Uterus (tissue), 4 donors: ENCODE measurements around the gene CPA1. TPM values are rescaled to one million over a fixed set of nuclear protein-coding genes. Genes with fewer than 3 reads are reported as not detected.

Source experiments
- DNase-seq, 2 donors: peaks; one replicate each; pipeline ENCODE4 v3.0.0-alpha.2; 2019 to 2020
- H3K27ac ChIP-seq, 2 donors: fragments of 200-600 bp; sonication (generic); 1 replicate in 1 of 2; 2 replicates in 1 of 2; pipeline ENCODE4 v1.5.1; 2016 to 2018
- H3K27me3 ChIP-seq, 2 donors: fragments of 200-600 bp; sonication (generic); one replicate each; pipeline ENCODE4 v1.5.1; 2018 to 2019; ENCODE audit warnings: control low read depth in 1 of 2
- H3K36me3 ChIP-seq, 2 donors: fragments of 200-600 bp; sonication (generic); one replicate each; pipeline ENCODE4 v1.5.1; 2019; ENCODE audit warnings: control low read depth in 1 of 2
- H3K4me1 ChIP-seq, 2 donors: fragments of 200-600 bp; sonication (generic); one replicate each; pipeline ENCODE4 v1.5.1; 2018 to 2019; ENCODE audit warnings: control low read depth in 1 of 2
- H3K4me3 ChIP-seq, 2 donors: fragments of 200-600 bp; sonication (generic); 1 replicate in 1 of 2; 2 replicates in 1 of 2; pipeline ENCODE4 v1.5.1; 2018 to 2019; ENCODE audit warnings: mild to moderate bottlenecking in 1 of 2
- H3K9me3 ChIP-seq, 2 donors: fragments of 200-600 bp; sonication (generic); one replicate each; pipeline ENCODE4 v1.5.1; 2019; ENCODE audit warnings: control low read depth in 1 of 2
- POLR2A ChIP-seq, 2 donors: fragments of 450-650 bp; IDR thresholded peaks; one replicate each; pipeline ENCODE4 v1.6.1; 2016; ENCODE audit warnings: antibody characterized with exemption in 2 of 2, mild to moderate bottlenecking in 1 of 2, moderate library complexity in 1 of 2
- intact Hi-C: fragments of 100-400 bp; cut with DNase I; formaldehyde crosslinking; loops from one replicate; pipeline ENCODE4 v1.15.1; 2023; ENCODE audit warnings: low total_unique reads
- total RNA-seq, 4 donors: library from RNA; depleted of rRNA in 3 of 4; stranded (reverse); fragments of >200 nt in 3 of 4; gene quantifications; one replicate each; pipeline versions ENCODE4 v1.1.0 to v1.2.4, GENCODE V29; 2014 to 2023
- TF ChIP-seq, protein P1 (sequence below), 4 experiments: fragments of 200-600 bp in 2 of 4; fragments of 450-650 bp in 2 of 4; sonication (generic) in 2 of 4; IDR thresholded peaks; one replicate each; pipeline ENCODE4 v1.5.1; 2016 to 2019; ENCODE audit warnings: antibody characterized with exemption in 4 of 4, mild to moderate bottlenecking in 2 of 4, moderate library complexity in 1 of 4
- donor health status: DM: yes; HTN: yes; CAD: no.

The CPA1 gene
- total RNA-seq, 4 donors from 2014 or later, result 0.46 to 3.8 TPM; not detected in 2

DNA sequence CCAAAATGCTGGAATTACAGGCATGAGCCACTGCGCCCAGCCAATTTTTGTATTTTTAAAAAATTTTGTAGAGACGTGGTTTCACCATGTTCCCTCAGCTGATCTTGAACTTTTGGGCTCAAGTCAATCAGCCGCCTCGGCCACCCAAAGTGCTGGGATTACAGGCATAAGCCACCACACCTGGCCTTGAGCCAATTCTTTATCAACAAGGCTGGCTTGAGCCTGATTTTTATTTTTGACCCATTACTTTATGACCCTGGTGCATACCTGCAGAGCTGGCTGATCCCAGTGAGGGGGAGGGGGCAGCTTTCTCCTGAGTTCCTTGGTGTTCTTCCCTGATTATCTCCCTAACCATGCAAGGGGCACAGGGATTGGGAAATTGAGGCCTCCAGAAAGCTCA lies 15.8 kb upstream of the CPA1 start:
- TF ChIP-seq, protein P1, sequence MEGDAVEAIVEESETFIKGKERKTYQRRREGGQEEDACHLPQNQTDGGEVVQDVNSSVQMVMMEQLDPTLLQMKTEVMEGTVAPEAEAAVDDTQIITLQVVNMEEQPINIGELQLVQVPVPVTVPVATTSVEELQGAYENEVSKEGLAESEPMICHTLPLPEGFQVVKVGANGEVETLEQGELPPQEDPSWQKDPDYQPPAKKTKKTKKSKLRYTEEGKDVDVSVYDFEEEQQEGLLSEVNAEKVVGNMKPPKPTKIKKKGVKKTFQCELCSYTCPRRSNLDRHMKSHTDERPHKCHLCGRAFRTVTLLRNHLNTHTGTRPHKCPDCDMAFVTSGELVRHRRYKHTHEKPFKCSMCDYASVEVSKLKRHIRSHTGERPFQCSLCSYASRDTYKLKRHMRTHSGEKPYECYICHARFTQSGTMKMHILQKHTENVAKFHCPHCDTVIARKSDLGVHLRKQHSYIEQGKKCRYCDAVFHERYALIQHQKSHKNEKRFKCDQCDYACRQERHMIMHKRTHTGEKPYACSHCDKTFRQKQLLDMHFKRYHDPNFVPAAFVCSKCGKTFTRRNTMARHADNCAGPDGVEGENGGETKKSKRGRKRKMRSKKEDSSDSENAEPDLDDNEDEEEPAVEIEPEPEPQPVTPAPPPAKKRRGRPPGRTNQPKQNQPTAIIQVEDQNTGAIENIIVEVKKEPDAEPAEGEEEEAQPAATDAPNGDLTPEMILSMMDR (IDR thresholded peaks at IDR 0.05), result no peak
- TF ChIP-seq POLR2A (IDR thresholded peaks at IDR 0.05), result no peak
- no peak for DNase-seq
- Histone ChIP-seq H3K9me3 (no peaks in the 10 kb centered on the region), H3K27ac (peak overlapping the region in 1 of 2 donors; percentile 78), H3K4me3 (no peak overlapping the region), H3K4me1 (no peaks in the 10 kb centered on the region), H3K36me3 (no peaks in the 10 kb centered on the region), H3K27me3 (no peaks in the 10 kb centered on the region)
- intact Hi-C loops, result no loop called here

DNA sequence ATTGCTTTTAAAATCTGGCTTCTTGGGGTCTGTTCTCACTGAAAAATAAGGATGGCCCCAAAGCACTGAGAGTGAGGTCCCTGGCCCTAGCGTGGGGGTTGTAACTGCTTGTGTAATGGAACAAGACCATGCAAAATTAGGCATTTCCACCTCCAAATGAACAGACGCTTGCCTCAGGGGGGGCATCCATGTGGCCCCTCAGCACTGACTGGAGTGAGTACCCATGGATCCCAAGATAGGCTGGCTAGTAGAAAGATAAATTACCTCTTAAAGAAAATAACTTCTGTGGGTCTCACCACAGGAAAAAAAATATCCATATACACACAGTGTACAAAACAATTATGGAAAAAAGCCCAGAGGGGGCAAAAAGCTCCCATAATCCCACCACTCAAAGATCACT lies 15.2 kb upstream of the CPA1 start:
- peak overlapping the region; percentile 28 to 78 for H3K27ac ChIP-seq
- intact Hi-C loops, result no loop called here

DNA sequence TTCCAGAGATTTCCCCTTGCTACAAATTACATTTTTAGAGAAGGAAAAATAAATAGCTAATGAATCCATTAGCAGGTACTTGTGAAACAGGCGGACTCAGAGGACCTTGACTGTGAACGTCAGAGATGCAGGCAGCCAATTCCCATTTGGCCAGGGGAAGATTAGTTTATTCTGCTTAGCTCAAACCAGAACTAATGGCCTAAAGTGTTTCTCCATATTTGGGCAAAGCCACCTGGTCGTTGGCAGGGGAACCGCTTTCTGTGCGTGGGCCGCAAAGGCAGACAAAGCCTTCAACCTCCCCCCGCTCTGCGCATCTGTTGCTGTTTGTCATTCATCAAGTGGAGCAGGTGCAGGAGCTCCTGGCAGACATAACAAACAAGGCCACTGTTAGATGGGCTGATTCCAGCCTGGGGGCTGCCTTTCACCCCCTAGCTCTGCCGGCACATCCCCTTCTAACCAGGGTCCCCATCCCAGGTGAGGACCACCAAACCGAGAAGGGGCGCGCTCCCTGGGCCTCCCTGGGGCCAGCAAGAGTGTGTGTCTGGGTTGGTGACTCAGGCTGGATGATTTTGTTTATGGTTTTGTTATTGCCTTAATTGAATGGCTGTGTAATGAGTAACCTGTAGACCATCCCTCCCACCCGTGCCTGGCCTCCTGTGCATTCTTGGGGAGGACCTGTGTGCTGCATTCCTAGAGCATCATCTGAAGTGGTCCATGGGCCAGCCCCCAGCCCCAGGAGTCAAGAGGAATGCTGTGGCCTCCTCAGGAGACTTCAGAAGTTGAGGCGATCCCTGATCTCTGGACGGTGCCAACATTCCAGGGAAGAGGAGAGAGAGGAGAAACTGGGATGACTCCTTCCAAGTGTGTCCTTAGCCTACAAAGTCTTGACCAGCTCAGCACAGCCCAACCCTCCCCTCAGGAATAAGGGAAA lies 14.5 kb upstream of the CPA1 start:
- Histone ChIP-seq H3K4me1 (no peaks in the 10 kb centered on the region), H3K27ac (peak overlapping the region; percentile 28 to 78), H3K27me3 (no peaks in the 10 kb centered on the region), H3K36me3 (no peaks in the 10 kb centered on the region), H3K4me3 (no peak overlapping the region), H3K9me3 (no peaks in the 10 kb centered on the region)
- no peak for TF ChIP-seq POLR2A (IDR thresholded peaks at IDR 0.05)
- TF ChIP-seq, protein P1 (IDR thresholded peaks at IDR 0.05), result no peak
- intact Hi-C loops, result no loop called here
- DNase-seq, result peak; percentile 71 to 88

More for the DNA sequence above, 15.2 kb upstream of the CPA1 start:
- Histone ChIP-seq H3K36me3 (no peaks in the 10 kb centered on the region), H3K27me3 (no peaks in the 10 kb centered on the region), H3K4me1 (no peaks in the 10 kb centered on the region), H3K9me3 (no peaks in the 10 kb centered on the region), H3K4me3 (no peak overlapping the region)
- DNase-seq, result no peak
- TF ChIP-seq, protein P1 (IDR thresholded peaks at IDR 0.05), result no peak
- TF ChIP-seq POLR2A (IDR thresholded peaks at IDR 0.05), result no peak

DNA sequence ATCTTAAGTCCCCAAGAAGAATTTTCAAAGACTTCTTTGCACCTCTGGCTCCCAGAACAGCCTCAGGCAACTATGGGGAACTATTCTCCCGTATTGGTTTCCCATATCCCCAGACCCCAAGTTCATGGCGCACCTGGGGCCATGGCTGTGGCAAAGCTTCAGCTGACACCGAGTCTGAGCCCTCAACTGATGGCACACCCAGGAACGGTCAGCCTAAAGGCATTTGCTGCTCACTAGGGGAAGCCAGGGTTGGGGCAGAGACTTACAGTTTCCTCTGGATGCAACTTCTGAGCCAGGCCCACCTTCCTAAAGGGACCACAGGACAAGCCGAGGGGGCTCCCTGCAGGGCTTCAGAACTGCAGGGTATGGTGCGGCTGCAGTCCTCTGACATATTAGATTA lies 13.7 kb upstream of the CPA1 start:
- TF ChIP-seq, protein P1 (IDR thresholded peaks at IDR 0.05), result no peak
- TF ChIP-seq POLR2A (IDR thresholded peaks at IDR 0.05), result no peak
- no peaks in the 10 kb centered on the region for H3K4me1 ChIP-seq
- peak in 1 of 2 donors; percentile 12 for DNase-seq
- intact Hi-C loops, result no loop called here
- peak overlapping the region; percentile 28 to 78 for H3K27ac ChIP-seq
- H3K36me3 ChIP-seq, result no peaks in the 10 kb centered on the region
- no peak overlapping the region for H3K4me3 ChIP-seq
- no peaks in the 10 kb centered on the region for H3K27me3 ChIP-seq
- H3K9me3 ChIP-seq, result no peaks in the 10 kb centered on the region

DNA sequence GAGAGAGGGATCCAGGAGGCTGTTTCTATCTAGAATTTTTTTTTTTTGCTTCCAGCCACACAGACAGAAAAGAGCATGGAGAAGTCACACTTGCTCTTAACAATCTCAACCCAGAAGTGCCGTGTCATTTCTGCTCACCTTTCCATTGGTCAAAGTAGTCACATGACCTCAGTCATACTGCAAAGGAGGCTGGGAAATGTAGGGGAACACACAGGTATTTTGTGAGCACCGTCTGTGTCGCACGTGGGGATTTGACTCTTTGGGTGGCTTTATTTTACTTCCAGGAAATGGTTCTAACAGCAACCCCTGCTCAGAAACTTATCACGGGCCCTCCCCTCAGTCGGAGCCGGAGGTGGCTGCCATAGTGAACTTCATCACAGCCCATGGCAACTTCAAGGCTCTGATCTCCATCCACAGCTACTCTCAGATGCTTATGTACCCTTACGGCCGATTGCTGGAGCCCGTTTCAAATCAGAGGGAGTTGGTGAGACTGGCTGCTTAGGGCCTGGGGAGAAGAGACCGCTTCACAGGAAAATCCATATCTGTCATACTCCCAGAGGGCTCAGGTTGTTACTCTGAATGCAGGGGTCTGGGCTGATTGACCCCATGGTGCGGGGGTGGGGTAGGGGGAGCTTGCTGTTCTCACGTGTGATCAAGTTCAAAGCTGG lies 13.1 kb upstream of the CPA1 start:
- Histone ChIP-seq H3K27me3 (no peaks in the 10 kb centered on the region), H3K9me3 (no peaks in the 10 kb centered on the region), H3K27ac (peak overlapping the region in 1 of 2 donors; percentile 78), H3K4me3 (no peak overlapping the region), H3K36me3 (no peaks in the 10 kb centered on the region), H3K4me1 (no peaks in the 10 kb centered on the region)
- TF ChIP-seq, protein P1 (IDR thresholded peaks at IDR 0.05), result no peak
- TF ChIP-seq POLR2A (IDR thresholded peaks at IDR 0.05), result no peak
- intact Hi-C loops, result no loop called here
- DNase-seq, result no peak
